ENCODE data around the gene SH3BP5L. TPM values are rescaled to one million over a fixed set of nuclear protein-coding genes. Genes with fewer than 3 reads are reported as not detected.

The SH3BP5L gene
- total and polyA plus RNA-seq, 2 of the 13 experiments (the other 11 are each of a cell fraction or from before 2014, with no cell fraction given) = 10.3 to 14.9 TPM

GRCh38 chr1:248873993-248874533, 48.3 kb upstream of the SH3BP5L start (continued):
- TF ChIP-seq SATB2 (CRISPR knock-in tag; IDR thresholded peaks at IDR 0.05) = no peak
- no peak for TF ChIP-seq RARA (CRISPR knock-in tag; IDR thresholded peaks at IDR 0.05)
- TF ChIP-seq KLF12 (CRISPR knock-in tag; IDR thresholded peaks at IDR 0.05; ENCODE audit: borderline replicate concordance) = no peak
- TF ChIP-seq REST (IDR thresholded peaks at IDR 0.05; ENCODE audit: borderline replicate concordance in 1 of 2, low read depth in 1 of 2, low read length in 2 of 2) = no peak; a peak in 1 of 4 replicates
- no peak for TF ChIP-seq RARG (CRISPR knock-in tag; IDR thresholded peaks at IDR 0.05; ENCODE audit: low read depth)
- peak; percentile 83; the same call in 1 of the 2 replicates for TF ChIP-seq CHD4 (IDR thresholded peaks at IDR 0.05; ENCODE audit: borderline replicate concordance, low read length)
- no peak for TF ChIP-seq TFDP1 (CRISPR knock-in tag; IDR thresholded peaks at IDR 0.05; ENCODE audit: borderline replicate concordance)
- TF ChIP-seq ZKSCAN5 (CRISPR knock-in tag; IDR thresholded peaks at IDR 0.05) = no peak
- no peak for TF ChIP-seq ZNF275 (CRISPR knock-in tag; IDR thresholded peaks at IDR 0.05; ENCODE audit: borderline replicate concordance)
- TF ChIP-seq HIVEP1 (CRISPR knock-in tag; IDR thresholded peaks at IDR 0.05) = no peak
- TF ChIP-seq ZNF597 (CRISPR knock-in tag; IDR thresholded peaks at IDR 0.05) = no peak
- TF ChIP-seq ETV5 (CRISPR knock-in tag; IDR thresholded peaks at IDR 0.05; ENCODE audit: borderline replicate concordance) = no peak
- TF ChIP-seq ZNF18 (CRISPR knock-in tag; IDR thresholded peaks at IDR 0.05; ENCODE audit: insufficient replicate concordance) = peak; percentile 42
- TF ChIP-seq MEF2D (CRISPR knock-in tag; IDR thresholded peaks at IDR 0.05) = no peak
- no peak; the same call in 1 of the 2 replicates for TF ChIP-seq TRAFD1 (CRISPR knock-in tag; IDR thresholded peaks at IDR 0.05; ENCODE audit: borderline replicate concordance)
